ENCODE results near the gene CHST8. TPM values are rescaled to one million over a fixed set of nuclear protein-coding genes. Genes with fewer than 3 reads are reported as not detected.

Gene CHST8
- total RNA-seq, 1 donor from 2014 or later, result not detected

DNA sequence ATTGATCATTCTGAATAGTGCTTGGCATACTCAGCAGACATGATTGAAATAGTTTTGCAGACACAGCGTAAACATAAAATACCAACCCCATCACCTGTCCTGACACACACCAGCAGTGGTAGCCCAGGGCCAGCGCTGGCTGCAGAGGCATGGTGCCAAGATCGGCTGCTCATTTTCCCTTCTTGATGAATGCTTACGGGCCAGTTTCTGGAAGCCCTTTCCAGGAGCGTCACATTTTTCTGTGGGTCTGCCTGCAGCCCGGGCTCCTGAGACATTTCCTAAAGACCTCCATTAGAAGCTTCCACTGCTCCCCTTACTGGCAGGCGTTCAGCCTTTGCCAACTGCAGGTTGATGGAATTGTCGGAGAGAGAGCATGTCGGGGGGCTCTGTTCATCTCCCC is 48.6 kb downstream of the CHST8 start:
- Histone ChIP-seq H3K27ac (no peak overlapping the region), H3K4me1 (no peaks in the 10 kb centered on the region), H3K27me3 (no peaks in the 10 kb centered on the region), H3K36me3 (no peaks in the 10 kb centered on the region), H3K4me3 (no peak overlapping the region), H3K9me3 (no peaks in the 10 kb centered on the region)
- DNase-seq (ENCODE audit: low spot score in 2 of 2), result no peak
- intact Hi-C loops (cut with DNase I), result no loop called here
- TF ChIP-seq CTCF (IDR thresholded peaks at IDR 0.05), result no peak

- Histone ChIP-seq H3K9me3 (no peaks in the 10 kb centered on the region), H3K4me1 (no peaks in the 10 kb centered on the region), H3K4me3 (no peak overlapping the region), H3K36me3 (no peaks in the 10 kb centered on the region), H3K27ac (no peak overlapping the region), H3K27me3 (no peaks in the 10 kb centered on the region)
- DNase-seq (ENCODE audit: low spot score in 2 of 2), result no peak
- TF ChIP-seq CTCF (IDR thresholded peaks at IDR 0.05), result no peak
- intact Hi-C loops (cut with DNase I), result no loop called here
Observed at GRCh38 chr19:33671211-33671610, 49.5 kb downstream of the CHST8 start.

GRCh38 chr19:33673258-33673875 is 51.6 kb downstream of the CHST8 start:
- Histone ChIP-seq H3K36me3 (no peaks in the 10 kb centered on the region), H3K27me3 (no peaks in the 10 kb centered on the region), H3K9me3 (no peaks in the 10 kb centered on the region), H3K4me3 (no peak overlapping the region), H3K4me1 (no peaks in the 10 kb centered on the region), H3K27ac (no peak overlapping the region)
- TF ChIP-seq CTCF (IDR thresholded peaks at IDR 0.05), result no peak
- intact Hi-C loops (cut with DNase I), result no loop called here
- DNase-seq (ENCODE audit: low spot score in 2 of 2), result no peak

DNA sequence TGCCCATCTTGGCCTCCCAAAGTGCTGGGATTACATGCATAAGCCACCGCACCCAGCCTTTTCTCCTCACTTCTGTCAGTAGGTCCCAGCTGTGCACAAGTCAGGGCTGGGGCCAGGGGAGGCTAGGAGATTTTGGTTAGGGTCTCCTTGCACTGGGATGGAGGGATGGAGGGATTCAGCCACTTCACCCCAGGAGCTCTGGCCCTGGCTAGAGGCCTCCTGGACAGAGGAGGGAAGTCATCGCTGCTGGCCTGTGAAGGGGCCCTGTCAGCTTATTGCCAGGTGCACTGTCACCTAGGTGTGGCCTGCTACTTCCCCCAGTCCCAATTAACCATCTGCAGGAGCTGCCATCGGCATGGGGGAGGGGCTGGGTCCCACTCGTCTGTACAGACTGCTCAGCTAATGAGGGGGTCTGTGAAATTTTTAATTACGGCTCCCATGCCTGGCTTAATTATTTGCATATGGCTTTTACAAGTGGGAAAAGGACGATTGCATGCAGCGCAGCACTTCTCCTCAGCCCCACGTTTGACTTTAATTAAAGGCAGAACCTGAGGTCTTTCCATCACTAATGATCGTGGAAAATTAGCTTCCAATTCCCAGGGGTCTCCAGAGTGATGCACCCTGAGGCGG is 52.4 kb downstream of the CHST8 start:
- H3K4me3 ChIP-seq, result no peak overlapping the region
- no peaks in the 10 kb centered on the region for H3K36me3 ChIP-seq
- H3K27ac ChIP-seq, result no peak overlapping the region
- TF ChIP-seq CTCF (IDR thresholded peaks at IDR 0.05), result no peak
- no peaks in the 10 kb centered on the region for H3K4me1 ChIP-seq
- no peaks in the 10 kb centered on the region for H3K27me3 ChIP-seq
- DNase-seq (ENCODE audit: low spot score in 2 of 2), result no peak
- intact Hi-C loops (cut with DNase I), result no loop called here
- no peaks in the 10 kb centered on the region for H3K9me3 ChIP-seq

DNA sequence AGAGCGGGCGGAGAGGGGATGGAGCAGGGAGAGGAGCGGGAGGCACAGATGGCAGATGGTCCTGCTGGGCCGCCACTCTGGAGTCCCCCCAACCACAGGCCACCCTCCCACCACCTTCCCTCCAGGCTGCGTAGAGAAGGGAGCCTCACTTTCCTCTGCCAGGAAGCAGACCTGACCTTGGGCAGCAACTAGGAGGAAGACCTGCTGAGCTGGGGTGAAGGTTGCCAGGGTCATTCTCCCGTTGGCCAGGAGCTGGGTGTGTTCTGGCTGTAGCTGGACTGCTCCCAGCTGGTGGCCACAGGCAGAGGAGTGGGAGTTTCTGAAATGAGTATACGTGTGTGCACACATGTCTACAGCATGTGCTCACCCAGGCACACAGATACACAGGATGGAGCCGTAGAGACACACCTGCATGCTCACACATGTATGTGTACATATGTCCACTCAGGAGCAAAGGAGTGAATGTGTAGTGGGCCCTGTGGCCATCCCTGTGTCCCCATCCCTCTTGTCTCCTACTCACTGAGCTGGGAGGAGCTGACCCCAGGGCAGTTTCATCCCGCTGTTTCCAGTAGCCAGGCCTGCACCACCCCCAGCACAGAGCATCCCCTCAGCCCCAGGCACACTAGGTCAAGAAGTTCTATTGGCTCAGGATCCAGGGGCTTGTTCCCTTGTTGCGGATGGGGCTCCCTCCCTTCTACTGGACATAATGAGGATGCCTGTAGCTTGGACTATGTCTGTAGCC is 53.0 kb downstream of the CHST8 start:
- Histone ChIP-seq H3K4me1 (no peaks in the 10 kb centered on the region), H3K27me3 (no peaks in the 10 kb centered on the region), H3K4me3 (no peak overlapping the region), H3K9me3 (no peaks in the 10 kb centered on the region), H3K36me3 (no peaks in the 10 kb centered on the region), H3K27ac (no peak overlapping the region)
- intact Hi-C loops (cut with DNase I), result no loop called here
- TF ChIP-seq CTCF (IDR thresholded peaks at IDR 0.05), result no peak
- DNase-seq (ENCODE audit: low spot score in 2 of 2), result no peak
